Esophagus muscularis mucosa (tissue), 4 donors: ENCODE data around the gene LSM14B.

Experiments used
- CTCF ChIP-seq, 3 experiments: fragments of 200-600 bp in 2 of 3; fragments of 450-650 bp in 1 of 3; sonication (generic) in 2 of 3; IDR thresholded peaks; one replicate each; pipeline ENCODE4 v1.5.1; 2017 to 2019; ENCODE audit warnings: antibody characterized with exemption in 3 of 3, mild to moderate bottlenecking in 2 of 3, moderate library complexity in 1 of 3
- EP300 ChIP-seq: sonication (generic); formaldehyde crosslinking; IDR thresholded peaks from one replicate; pipeline ENCODE4 v1.6.1; 2017; ENCODE audit warnings: antibody characterized with exemption
- POLR2A ChIP-seq: fragments of 450-650 bp; IDR thresholded peaks from one replicate; pipeline ENCODE4 v1.6.1; 2017; ENCODE audit warnings: antibody characterized with exemption, moderate library complexity, mild to moderate bottlenecking, low read depth
- POLR2AphosphoS5 ChIP-seq, 2 donors: sonication (generic); formaldehyde crosslinking; IDR thresholded peaks; one replicate each; pipeline ENCODE4 v1.6.1; 2017; ENCODE audit warnings: antibody characterized with exemption in 2 of 2

GRCh38 chr20:62174870-62175624, 52.8 kb downstream of the LSM14B start:
- no peak for TF ChIP-seq CTCF (IDR thresholded peaks at IDR 0.05)
- TF ChIP-seq EP300 = no peak
- TF ChIP-seq POLR2A = no peak
- no peak for TF ChIP-seq POLR2AphosphoS5 (IDR thresholded peaks at IDR 0.05)
